SU-DHL-6 (cell line): ENCODE results near the gene PIK3CD.

Source experiments
- H2AFZ ChIP-seq: fragments of 200-600 bp; sonication (generic); 2 replicates; pipeline ENCODE4 v1.6.1; 2014; ENCODE audit warnings: low read depth, mild to moderate bottlenecking, moderate library complexity, mixed read lengths, antibody characterized with exemption, low read length; ENCODE audit not compliant: severe bottlenecking
- H3F3A ChIP-seq: fragments of 200-600 bp; shearing (Covaris generic); 2 replicates; pipeline ENCODE4 v1.6.0; 2016; ENCODE audit warnings: antibody characterized with exemption, mild to moderate bottlenecking; ENCODE audit not compliant: insufficient read depth
- H3K27ac ChIP-seq: fragments of 200-600 bp; sonication (generic); 2 replicates; pipeline ENCODE4 v1.5.1; 2016; ENCODE audit warnings: low read depth, mild to moderate bottlenecking, low read length, moderate library complexity, mixed read lengths
- H3K27me3 ChIP-seq: fragments of 200-600 bp; sonication (generic), shearing (Covaris generic); 2 replicates; pipeline ENCODE4 v1.6.0; 2014; ENCODE audit warnings: mild to moderate bottlenecking, low read length
- H3K36me3 ChIP-seq: fragments of 200-600 bp; sonication (generic); 2 replicates; pipeline ENCODE4 v1.6.1; 2014; ENCODE audit warnings: mild to moderate bottlenecking, low read length, mixed read lengths
- H3K4me2 ChIP-seq: fragments of 300-600, 200-600 bp; shearing (Covaris generic), sonication (generic); 2 replicates; pipeline ENCODE4 v1.6.0; 2014; ENCODE audit warnings: low read length, low read depth, mild to moderate bottlenecking; ENCODE audit not compliant: poor library complexity, severe bottlenecking
- H3K4me3 ChIP-seq: fragments of 200-600 bp; sonication (generic); 2 replicates; pipeline ENCODE4 v1.5.1; 2014; ENCODE audit warnings: antibody characterized with exemption, low read length, mild to moderate bottlenecking, mixed read lengths; ENCODE audit not compliant: insufficient read depth, poor library complexity, severe bottlenecking
- H3K79me2 ChIP-seq: fragments of 200-600 bp; sonication (generic); 2 replicates; pipeline ENCODE4 v1.6.1; 2014; ENCODE audit warnings: mild to moderate bottlenecking, low read length, moderate library complexity; ENCODE audit not compliant: insufficient read depth
- H3K9ac ChIP-seq: fragments of 200-600 bp; sonication (generic); 2 replicates; pipeline ENCODE4 v1.7.0; 2014; ENCODE audit warnings: mild to moderate bottlenecking, low read length
- H3K9me2 ChIP-seq: fragments of 200-600 bp; sonication (generic); replicated peaks from 2 replicates; pipeline ENCODE4 v1.6.1; 2014; ENCODE audit warnings: low read length; ENCODE audit not compliant: insufficient read depth
- H3K9me3 ChIP-seq: fragments of 200-600 bp; sonication (generic); 2 replicates; pipeline ENCODE4 v1.6.1; 2014; ENCODE audit warnings: low read length, mixed read lengths; ENCODE audit not compliant: insufficient read depth
- H4K20me1 ChIP-seq: fragments of 200-600 bp; sonication (generic); 2 replicates; pipeline ENCODE4 v1.6.1; 2014; ENCODE audit warnings: low read depth, mild to moderate bottlenecking, antibody characterized with exemption, low read length, moderate library complexity, mixed read lengths
- EZH2phosphoT487 ChIP-seq: fragments of 200-600 bp; sonication (generic), shearing (Covaris generic); conservative IDR thresholded peaks from 2 replicates; pipeline ENCODE4 v1.6.1; 2018; ENCODE audit warnings: mild to moderate bottlenecking, antibody characterized with exemption, low read length, moderate library complexity, mixed read lengths
- TF ChIP-seq, protein P1 (sequence below): fragments of 200-600 bp; sonication (generic); IDR thresholded peaks from one replicate; pipeline ENCODE4 v1.5.1; 2017; ENCODE audit warnings: antibody characterized with exemption, mild to moderate bottlenecking, low read length, moderate library complexity; ENCODE audit not compliant: insufficient read depth, poor library complexity, severe bottlenecking

The PIK3CD gene

GRCh38 chr1:9609998-9610397 lies 41.5 kb upstream of the PIK3CD start:
- Histone ChIP-seq H3K9me3 (no peaks in the 10 kb centered on the region), H3K27me3 (no peaks in the 10 kb centered on the region)

GRCh38 chr1:9610548-9610947 lies 41.0 kb upstream of the PIK3CD start:
- Histone ChIP-seq H2AFZ (no peak overlapping the region), H3K9ac (no peak overlapping the region), H4K20me1 (no peaks in the 10 kb centered on the region), H3F3A (no peaks in the 10 kb centered on the region), H3K36me3 (no peaks in the 10 kb centered on the region), H3K27ac (no peak overlapping the region), H3K4me2 (no peak overlapping the region), H3K9me2 (no peaks in the 10 kb centered on the region), H3K79me2 (no peaks in the 10 kb centered on the region), H3K4me3 (no peak overlapping the region), H3K9me3 (no peaks in the 10 kb centered on the region), H3K27me3 (no peaks in the 10 kb centered on the region)
- TF ChIP-seq, protein P1, sequence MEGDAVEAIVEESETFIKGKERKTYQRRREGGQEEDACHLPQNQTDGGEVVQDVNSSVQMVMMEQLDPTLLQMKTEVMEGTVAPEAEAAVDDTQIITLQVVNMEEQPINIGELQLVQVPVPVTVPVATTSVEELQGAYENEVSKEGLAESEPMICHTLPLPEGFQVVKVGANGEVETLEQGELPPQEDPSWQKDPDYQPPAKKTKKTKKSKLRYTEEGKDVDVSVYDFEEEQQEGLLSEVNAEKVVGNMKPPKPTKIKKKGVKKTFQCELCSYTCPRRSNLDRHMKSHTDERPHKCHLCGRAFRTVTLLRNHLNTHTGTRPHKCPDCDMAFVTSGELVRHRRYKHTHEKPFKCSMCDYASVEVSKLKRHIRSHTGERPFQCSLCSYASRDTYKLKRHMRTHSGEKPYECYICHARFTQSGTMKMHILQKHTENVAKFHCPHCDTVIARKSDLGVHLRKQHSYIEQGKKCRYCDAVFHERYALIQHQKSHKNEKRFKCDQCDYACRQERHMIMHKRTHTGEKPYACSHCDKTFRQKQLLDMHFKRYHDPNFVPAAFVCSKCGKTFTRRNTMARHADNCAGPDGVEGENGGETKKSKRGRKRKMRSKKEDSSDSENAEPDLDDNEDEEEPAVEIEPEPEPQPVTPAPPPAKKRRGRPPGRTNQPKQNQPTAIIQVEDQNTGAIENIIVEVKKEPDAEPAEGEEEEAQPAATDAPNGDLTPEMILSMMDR: no peak
- TF ChIP-seq EZH2phosphoT487: no peak

More at GRCh38 chr1:9609998-9610397, 41.5 kb upstream of the PIK3CD start:
- no peak overlapping the region for H3K4me2 ChIP-seq
- H3K9ac ChIP-seq: no peak overlapping the region
- H2AFZ ChIP-seq: no peak overlapping the region
- no peaks in the 10 kb centered on the region for H3K9me2 ChIP-seq
- H3K79me2 ChIP-seq: no peaks in the 10 kb centered on the region
- TF ChIP-seq, protein P1: no peak
- no peak for TF ChIP-seq EZH2phosphoT487
- H3K36me3 ChIP-seq: no peaks in the 10 kb centered on the region
- H3K4me3 ChIP-seq: no peak overlapping the region
- H3K27ac ChIP-seq: no peak overlapping the region
- no peaks in the 10 kb centered on the region for H3F3A ChIP-seq
- H4K20me1 ChIP-seq: no peaks in the 10 kb centered on the region

DNA sequence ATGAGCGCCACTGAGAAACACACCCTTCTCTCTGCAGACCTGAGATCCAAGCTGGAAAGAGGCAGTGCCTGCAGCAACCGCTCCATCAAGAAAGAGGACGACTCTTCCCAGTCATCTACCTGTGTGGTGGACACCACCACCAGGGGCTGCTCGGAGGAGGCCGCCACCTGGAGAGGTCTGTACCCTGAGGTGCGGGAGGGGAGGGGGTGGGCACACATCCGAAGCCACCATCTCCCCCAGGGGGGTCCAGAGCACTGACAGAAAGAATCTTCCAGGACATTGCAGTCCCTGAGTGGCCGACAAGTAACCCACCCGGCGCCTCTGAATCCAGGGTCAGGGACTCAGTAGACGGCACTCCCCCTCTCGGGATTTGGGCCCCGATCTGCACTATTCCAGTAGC lies 39.8 kb upstream of the PIK3CD start:
- no peaks in the 10 kb centered on the region for H4K20me1 ChIP-seq

More for the DNA sequence above, 39.8 kb upstream of the PIK3CD start:
- Histone ChIP-seq H3K9ac (no peak overlapping the region), H3K36me3 (no peaks in the 10 kb centered on the region), H3K9me3 (no peaks in the 10 kb centered on the region), H3K4me3 (no peak overlapping the region), H3F3A (no peaks in the 10 kb centered on the region), H3K9me2 (no peaks in the 10 kb centered on the region), H3K27ac (no peak overlapping the region), H3K27me3 (no peaks in the 10 kb centered on the region), H2AFZ (no peak overlapping the region), H3K4me2 (no peak overlapping the region), H3K79me2 (no peaks in the 10 kb centered on the region)
- no peak for TF ChIP-seq EZH2phosphoT487
- TF ChIP-seq, protein P1: no peak
